Suppressor macrophage treated with lipopolysaccharide for 4 hours (primary cell): ENCODE results near the gene RASSF8.

Source experiments
- DNase-seq: peaks from one replicate; pipeline ENCODE4 v3.0.0-alpha.2; 2020

Gene RASSF8

DNA sequence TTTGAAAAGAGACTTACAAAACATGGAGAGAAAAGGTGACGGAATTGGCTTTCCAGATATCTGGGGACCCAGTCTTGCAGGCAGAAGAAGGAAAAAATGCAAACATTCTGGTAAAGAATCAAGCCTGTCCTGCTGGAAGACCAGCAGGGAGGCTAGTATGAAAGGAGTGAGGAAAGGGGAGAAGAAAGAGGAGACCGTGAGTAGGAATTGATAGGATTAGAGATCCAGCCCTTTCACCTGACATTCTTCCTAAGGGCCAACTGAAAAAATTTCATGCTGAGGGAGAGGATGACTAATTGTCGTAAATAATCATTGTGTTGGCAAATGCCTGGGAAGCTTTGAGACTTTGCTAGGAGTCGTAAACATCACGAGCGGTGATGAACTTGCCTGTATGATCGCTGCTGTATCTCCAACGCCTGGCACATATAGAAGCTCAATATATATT lies 154.2 kb downstream of the RASSF8 start:
- no peak for DNase-seq

DNA sequence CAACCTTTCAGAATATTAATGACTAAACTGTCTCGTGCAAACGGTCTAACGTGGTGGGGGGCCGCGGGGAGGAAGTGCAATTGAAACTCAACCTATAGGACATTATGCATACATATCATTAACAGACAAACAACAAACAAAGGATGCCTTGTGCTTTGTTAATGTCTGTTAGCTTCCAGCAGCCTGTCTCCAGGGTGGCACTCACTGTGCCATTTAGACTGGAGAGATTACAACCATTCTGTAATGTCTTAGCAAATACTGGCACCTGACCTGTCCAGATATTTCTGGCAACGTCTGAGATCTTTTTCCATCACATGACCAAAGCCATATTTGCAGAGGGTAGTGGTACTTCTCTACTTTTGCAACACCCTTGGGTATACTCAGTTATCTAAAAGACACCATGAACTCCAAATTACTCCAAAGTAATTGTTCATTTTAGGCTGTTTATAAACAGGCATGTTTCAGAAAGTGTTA lies 154.7 kb downstream of the RASSF8 start:
- peak; percentile 23 for DNase-seq

DNA sequence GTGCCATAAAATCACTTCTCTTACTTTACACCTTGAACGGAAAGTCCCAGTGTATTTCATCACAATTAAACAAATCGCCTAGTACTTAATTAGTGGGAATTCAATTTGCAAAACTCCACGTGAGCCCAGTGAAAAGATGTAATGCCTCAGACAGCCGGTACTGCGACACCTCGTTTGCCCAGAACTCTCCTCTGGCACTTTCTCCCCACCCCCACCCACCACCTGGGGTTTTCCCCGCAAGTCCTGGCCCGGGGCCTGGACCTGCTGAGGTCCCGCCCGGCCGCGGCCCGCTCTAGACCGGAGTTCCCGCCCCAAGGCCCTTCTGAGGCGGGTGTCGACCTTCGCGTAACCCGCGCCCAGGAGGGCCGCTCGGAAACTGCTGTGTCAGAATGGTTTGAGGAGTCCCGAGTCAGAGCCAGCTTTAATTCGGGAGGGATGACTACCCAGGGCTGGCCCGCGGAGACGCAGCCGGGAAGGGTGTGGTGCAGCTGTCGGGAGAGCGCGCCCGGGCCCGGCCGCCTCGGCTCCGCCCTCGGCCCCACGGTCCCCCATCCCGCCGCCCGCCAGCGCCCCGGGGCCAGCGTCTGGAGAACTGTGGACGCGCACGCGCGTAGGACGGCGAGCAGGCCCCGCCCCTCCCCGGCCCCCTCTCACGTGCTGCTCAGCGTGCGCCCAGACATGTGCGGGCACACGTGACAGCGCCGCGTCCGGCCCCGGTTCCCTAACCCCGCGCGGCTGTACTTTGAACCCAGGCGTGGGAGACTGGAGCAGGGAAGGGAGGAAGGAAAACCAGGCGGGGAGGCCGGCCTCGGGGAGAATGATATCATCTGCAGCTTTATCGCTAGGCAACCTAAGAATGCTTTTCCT lies 155.6 kb downstream of the RASSF8 start:
- DNase-seq: peak; percentile 96

- no peak for DNase-seq
Observed at GRCh38 chr12:26114720-26115401, 156.4 kb downstream of the RASSF8 start.

DNA sequence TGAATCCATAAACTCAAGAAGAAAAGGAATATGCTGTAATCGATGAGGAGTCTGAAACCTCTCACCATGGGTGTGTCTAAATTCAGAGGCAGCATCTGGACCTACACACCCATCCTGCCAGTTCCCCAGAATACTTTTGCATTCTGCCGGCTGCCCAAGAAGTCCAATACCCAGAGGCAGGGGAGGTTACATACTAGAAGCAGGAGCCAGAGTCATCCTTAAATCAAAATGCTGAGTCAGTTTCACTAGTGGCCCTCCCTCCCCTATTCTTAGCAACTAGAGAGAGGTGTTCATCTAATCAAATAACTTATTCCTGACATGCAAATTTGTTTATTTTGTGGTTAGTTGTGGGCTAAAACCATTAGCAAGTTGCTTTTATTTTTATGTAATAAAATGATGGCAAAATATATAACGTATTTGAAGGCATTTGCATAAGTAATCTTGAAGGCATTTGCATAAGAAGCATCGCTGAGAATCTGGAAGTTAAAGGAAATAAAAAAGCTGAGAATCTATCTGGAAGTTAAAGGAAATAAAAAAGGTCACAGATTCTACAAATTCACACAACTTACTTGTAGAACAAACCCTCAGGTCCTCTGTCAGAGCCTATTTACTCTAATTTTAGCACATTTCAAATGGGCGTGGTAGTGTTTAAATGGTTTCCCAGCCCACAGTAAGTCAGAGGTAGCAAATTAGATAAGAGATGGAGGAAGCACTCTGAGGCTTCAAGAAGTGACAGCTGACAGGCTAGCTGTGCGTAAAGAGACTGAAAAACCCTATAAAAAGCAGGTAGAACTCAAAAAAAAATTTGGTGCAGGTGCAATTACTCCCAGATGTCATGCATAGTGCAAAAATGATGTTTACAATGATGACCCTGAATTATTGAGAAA lies 158.6 kb downstream of the RASSF8 start:
- DNase-seq: no peak

- peak; percentile 73 for DNase-seq
Observed at GRCh38 chr12:26118308-26118707, 159.8 kb downstream of the RASSF8 start.

DNA sequence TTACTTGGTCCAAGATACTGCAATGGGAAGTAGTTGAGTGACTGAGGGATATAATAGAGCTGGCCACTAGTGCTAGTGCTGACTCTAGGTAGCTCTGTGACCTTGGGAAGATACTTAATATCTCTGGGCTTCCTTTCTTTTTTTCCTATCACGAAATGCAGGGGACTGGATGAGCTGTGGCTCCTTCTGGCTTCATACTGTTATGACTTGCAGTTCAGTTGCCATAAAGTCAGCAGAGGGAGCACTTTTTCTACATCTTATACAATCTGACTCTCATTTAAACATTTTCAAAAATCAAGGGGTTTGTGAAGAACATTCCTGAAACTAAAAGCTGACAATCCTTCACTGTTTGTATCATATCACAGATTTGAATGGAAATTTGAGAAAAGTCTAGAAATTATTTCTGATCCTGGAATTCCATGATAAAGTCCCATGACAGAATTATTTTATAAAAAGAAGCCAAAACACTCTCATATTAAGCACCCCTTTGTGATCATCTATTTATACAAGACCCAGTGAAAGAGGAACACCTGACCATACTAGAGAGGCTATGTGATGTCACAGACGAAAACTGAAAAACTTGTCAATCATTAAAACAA lies 161.0 kb downstream of the RASSF8 start:
- DNase-seq: peak; percentile 61

DNA sequence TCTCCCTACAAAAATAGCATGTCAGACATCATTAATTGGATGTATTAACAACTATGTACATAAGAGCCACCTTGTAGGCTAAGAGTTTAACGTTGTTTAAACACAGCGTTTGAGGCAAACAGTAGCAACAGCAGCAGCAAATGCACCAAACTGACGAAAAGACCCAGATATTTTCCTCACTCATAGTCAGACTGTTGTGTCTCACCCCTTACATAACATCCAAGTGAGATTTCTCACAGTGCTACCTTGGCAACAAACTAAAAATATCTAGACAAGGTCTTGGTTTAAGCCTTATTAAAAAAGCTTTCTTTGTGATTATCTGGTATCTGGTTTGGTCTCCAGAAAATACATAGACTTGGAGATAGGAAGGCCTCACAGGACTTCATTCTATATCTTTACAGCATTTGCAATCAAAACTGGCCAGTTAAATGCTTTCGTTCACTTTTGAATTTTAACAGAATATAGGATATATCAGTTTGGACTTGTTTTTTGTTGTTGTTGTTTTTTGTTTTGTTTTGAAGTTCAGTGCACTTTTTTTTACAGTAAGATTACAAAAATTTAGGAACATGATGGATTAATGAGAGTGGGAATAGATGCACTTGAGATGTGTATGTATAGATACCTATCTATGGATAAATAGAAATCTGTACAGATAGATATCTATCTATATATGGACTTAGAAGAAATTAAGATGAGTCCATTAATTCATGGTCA lies 162.2 kb downstream of the RASSF8 start:
- no peak for DNase-seq

DNA sequence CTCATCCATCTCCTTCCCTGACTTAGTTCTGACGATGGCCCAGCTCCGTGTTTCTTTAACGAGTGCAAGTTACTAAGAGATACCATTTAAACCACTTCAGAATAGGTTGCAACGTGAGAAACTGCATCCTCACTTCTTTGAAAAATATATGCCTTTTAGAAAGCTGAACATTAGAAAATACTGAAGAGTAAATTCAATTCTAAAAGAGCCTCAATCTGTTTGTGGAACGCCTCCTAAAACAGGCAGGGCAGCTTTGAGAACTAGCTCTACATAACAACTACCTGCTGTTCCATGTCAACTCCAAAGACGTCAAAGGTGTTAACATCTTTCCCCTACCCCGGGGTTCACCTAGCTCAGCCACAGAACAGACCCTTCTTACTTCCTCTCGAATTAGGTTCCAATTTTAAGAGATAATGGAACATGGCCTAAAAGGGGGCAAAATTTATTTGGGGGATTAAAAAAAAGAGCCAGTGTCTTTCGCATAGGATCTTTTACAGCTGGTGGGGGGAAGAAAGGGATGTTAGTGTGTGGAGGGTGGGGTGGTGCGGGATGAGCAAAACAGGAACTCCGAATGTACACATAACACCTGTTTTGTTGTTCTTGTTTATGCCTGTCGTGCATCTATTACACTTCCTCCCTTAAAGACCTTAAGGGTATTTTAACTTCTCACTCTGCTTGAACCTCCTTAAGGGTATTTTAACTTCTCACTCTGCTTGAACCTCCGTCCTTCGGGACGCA lies 163.0 kb downstream of the RASSF8 start:
- no peak for DNase-seq

- DNase-seq: peak; percentile 57
Observed at GRCh38 chr12:26122061-26122680, 163.7 kb downstream of the RASSF8 start.

DNA sequence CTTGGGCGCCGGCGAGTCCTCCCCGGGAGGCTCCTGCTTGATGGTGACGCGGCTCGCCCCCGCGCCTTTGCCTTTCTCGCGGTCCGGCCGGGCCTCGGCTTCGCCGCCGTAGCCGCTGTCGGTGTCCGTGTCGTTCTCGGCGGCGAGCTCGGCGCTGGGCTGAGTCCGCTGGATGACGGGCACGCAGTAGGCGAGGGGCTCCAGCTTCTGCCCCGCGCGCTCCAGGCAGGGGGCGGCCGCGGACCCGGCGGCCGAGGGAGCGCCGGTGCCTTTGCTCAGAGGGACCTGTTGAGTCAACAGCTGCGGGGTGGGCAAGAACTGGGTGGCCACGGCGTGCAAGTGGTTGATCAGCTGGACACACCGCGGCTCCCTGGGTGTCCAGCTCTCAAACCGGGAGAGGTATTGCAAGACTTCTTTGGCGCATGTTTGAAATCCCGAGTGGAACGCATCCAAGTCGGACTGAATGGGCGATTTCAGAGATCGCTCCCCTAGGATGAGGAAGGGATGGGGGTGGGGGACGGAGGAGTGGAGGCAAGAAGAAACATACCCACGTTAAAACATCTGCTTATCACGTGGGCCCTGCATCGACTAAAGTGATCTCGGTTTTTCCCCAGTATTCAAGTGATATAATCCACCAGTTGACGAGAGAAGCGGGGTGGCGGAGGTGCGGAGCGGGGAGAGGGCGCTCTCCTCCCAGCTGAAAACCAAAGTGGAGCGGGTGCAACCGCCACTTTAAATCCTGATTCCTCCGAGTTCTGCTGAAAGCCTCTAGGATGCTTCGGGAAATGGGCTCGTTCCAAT lies 164.4 kb downstream of the RASSF8 start:
- DNase-seq: peak; percentile 63

GRCh38 chr12:26123482-26123980 lies 165.0 kb downstream of the RASSF8 start:
- no peak for DNase-seq

DNA sequence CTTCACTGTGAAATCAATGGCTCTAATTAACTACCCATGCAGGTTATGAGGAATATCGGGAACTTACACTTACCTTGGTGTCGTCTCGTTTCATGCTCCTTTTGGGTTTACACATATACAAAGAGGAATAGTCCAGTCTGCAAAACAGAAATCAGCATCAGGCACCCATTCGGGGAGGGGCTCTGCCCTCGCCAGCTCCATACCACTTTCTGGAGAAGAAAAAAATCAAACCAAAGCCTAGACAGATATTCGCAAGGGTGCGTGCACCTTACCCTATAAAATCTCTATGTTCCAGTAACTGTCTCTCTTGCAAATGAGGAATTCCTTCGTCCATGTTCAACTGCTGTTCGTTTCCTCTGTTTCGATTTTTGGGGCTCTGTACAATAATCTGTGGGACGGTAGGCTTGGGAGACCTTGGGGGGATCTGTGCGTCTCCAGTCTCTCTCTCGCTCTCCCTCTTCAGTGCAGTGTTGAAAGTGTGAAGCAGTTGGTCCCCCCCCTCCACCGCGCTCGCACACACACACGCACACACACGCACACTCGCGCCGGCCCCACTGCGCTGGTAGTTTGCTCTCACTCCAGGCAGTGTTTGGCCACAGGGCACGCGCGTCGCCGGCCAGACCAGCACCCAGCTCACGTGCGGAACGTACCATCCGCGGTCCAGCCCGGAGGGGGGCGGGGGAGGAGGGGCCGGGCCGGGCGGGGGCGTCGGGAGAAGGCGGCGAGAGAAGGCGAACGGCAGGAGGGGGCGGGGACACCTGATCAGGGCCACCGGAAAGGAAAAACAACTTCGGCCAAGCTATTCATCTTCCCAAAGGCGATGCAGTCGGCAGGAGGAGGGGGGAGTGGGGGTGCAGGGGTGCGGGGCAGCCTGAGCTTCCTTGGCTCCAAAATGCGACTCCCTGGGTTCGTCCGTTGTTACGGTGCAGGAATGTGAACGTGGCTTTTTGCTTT lies 166.2 kb downstream of the RASSF8 start, which contains the start of gene BHLHE41:
TSS of gene BHLHE41 (minus strand) at position 592 of the 954 bp plus-strand sequence. CDS start at position 334, 258 bp downstream.
- peak; percentile 57 for DNase-seq

GRCh38 chr12:26125400-26126339 lies 167.2 kb downstream of the RASSF8 start:
- peak; percentile 63 for DNase-seq

DNA sequence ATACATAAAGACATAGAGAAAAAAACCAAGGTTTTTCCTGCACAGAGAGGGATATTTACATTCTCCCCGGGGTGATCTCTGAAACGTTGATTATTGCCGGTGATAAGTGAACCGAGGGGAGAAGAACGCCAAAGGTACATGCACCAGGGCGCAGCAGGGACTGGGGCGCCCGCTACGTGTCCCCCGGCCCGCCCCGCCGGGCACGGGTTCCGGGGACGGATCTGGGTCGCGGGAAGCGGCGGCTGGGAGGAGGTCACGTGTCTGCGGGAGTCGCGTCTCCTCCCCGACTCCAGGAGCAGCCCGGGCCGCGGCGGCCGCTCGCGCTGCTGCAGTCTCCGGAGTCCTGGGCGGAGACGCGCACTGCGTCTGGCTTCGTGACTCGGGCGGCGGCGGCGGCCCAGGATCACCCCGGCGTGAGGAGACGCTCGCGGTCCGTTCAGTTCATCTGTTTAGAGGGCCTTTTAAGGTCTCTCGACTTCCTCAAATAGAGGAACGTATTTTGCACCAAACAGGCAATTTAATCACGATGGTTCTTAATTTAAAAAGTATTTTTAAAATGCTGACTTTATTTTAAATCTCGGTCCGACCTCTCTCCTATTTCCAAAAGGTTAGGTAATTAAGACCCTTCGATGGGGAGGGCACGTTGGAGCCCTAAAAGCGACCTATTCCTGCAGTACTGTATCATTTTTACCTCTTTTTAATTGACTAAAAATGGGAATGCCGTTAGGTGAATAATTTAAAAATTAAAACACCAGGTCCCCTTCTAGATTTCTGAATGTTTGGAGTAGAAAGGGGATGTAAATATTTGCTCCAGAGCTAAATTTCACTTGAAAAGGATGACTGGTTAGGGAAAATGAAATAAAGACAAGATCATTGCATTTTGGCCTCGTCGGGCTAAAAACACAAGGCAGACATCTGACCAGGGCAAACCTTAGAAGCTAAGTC lies 168.1 kb downstream of the RASSF8 start:
- peak; percentile 79 for DNase-seq

DNA sequence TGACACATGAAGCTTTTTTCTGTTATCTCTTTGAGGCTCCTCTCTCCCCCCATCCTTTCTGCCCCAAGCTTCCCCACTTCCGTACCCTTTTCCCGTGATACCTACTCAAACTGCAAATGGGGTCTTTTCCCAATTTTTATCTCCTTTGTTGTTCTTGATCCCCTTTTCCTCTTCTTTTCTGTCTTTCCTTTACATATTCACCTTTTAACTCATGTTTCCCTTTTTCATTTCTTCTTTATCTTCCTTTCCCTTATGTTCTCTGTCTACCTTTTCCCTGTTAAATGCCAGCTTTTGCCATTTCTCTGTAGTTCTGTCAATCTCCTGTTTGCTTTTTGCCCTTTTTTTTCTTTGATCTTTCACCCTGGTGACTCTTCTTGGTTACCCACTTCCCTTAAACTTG lies 168.9 kb downstream of the RASSF8 start:
- DNase-seq: no peak
